Trophoblast cell (in vitro differentiated cells and primary cell): Measurements from ENCODE around the gene FOXA1.

Source experiments
- DNase-seq, 2 donors: peaks; one replicate each; pipeline ENCODE4 v3.0.0-alpha.2; 2016
- H2AFZ ChIP-seq: 2 replicates; pipeline ENCODE4 v1.6.1; 2013; ENCODE audit warnings: low read length, moderate library complexity, mild to moderate bottlenecking; ENCODE audit not compliant: insufficient read depth, poor library complexity
- H2AK5ac ChIP-seq: 2 replicates; pipeline ENCODE4 v1.6.1; 2013; ENCODE audit warnings: mild to moderate bottlenecking, low read length
- H2BK120ac ChIP-seq: 2 replicates; pipeline ENCODE4 v1.6.1; 2013; ENCODE audit warnings: low read length, mild to moderate bottlenecking, moderate library complexity; ENCODE audit not compliant: insufficient read depth, poor library complexity
- H2BK12ac ChIP-seq: 2 replicates; pipeline ENCODE4 v1.6.1; 2013; ENCODE audit warnings: mild to moderate bottlenecking, low read length, moderate library complexity
- H2BK5ac ChIP-seq: 2 replicates; pipeline ENCODE4 v1.6.1; 2013; ENCODE audit warnings: low read length, low read depth, moderate library complexity, mild to moderate bottlenecking; ENCODE audit not compliant: poor library complexity
- H3K14ac ChIP-seq: 2 replicates; pipeline ENCODE4 v1.6.1; 2013; ENCODE audit warnings: mild to moderate bottlenecking, low read length
- H3K18ac ChIP-seq: 2 replicates; pipeline ENCODE4 v1.6.1; 2013; ENCODE audit warnings: mild to moderate bottlenecking, low read length
- H3K23ac ChIP-seq: 2 replicates; pipeline ENCODE4 v1.6.1; 2013; ENCODE audit warnings: low read length
- H3K27ac ChIP-seq: 2 replicates; pipeline ENCODE4 v1.5.1; 2013; ENCODE audit warnings: low read depth, mild to moderate bottlenecking, inconsistent platforms, low read length, moderate library complexity
- H3K27me3 ChIP-seq: 2 replicates; pipeline ENCODE4 v1.6.1; 2013; ENCODE audit warnings: inconsistent platforms, mild to moderate bottlenecking, low read length, moderate library complexity; ENCODE audit not compliant: insufficient read depth
- H3K36me3 ChIP-seq, 2 experiments: 1 replicate in 1 of 2; 2 replicates in 1 of 2; pipeline ENCODE4 v1.6.1; 2013; ENCODE audit warnings: low read length in 2 of 2, mild to moderate bottlenecking in 2 of 2, moderate library complexity in 1 of 2; ENCODE audit not compliant: insufficient read depth in 2 of 2, control insufficient read depth in 1 of 2
- H3K4ac ChIP-seq: 2 replicates; pipeline ENCODE4 v1.6.1; 2013; ENCODE audit warnings: low read depth, mild to moderate bottlenecking, low read length, moderate library complexity
- H3K4me1 ChIP-seq, 2 experiments: 1 replicate in 1 of 2; 2 replicates in 1 of 2; pipeline ENCODE4 v1.6.1; 2013; ENCODE audit warnings: low read length in 2 of 2, mild to moderate bottlenecking in 2 of 2, moderate library complexity in 1 of 2; ENCODE audit not compliant: insufficient read depth in 2 of 2, control insufficient read depth in 1 of 2
- H3K4me2 ChIP-seq: 2 replicates; pipeline ENCODE4 v1.6.1; 2013; ENCODE audit warnings: inconsistent platforms, mild to moderate bottlenecking, low read length, moderate library complexity
- H3K4me3 ChIP-seq: 2 replicates; pipeline ENCODE4 v1.5.1; 2013; ENCODE audit warnings: mild to moderate bottlenecking, low read depth, low read length, inconsistent platforms
- H3K79me1 ChIP-seq: one replicate; pipeline ENCODE4 v1.6.1; 2013; ENCODE audit warnings: low read length
- H3K79me2 ChIP-seq: 2 replicates; pipeline ENCODE4 v1.6.1; 2013; ENCODE audit warnings: low read length, mild to moderate bottlenecking; ENCODE audit not compliant: control insufficient read depth, insufficient read depth, poor library complexity
- H3K9ac ChIP-seq: 2 replicates; pipeline ENCODE4 v1.6.1; 2013; ENCODE audit warnings: mild to moderate bottlenecking, low read length
- H3K9me3 ChIP-seq: 2 replicates; pipeline ENCODE4 v1.6.1; 2013; ENCODE audit warnings: low read depth, mild to moderate bottlenecking, control low read depth, inconsistent platforms, low read length; ENCODE audit not compliant: insufficient read depth
- H4K12ac ChIP-seq: 2 replicates; pipeline ENCODE4 v1.6.1; 2013; ENCODE audit warnings: low read depth, mild to moderate bottlenecking, low read length, moderate library complexity
- H4K8ac ChIP-seq: 2 replicates; pipeline ENCODE4 v1.6.1; 2013; ENCODE audit warnings: low read depth, mild to moderate bottlenecking, low read length, moderate library complexity
- H4K91ac ChIP-seq: one replicate; pipeline ENCODE4 v1.6.1; 2013; ENCODE audit warnings: low read depth, mild to moderate bottlenecking, low read length, moderate library complexity
- WGBS: extraction: QIAGEN DNeasy Blood & Tissue Kit; methylation state at CpG from one replicate; pipeline ENCODE4 v1.1.7; 2013; ENCODE audit warnings: missing lambda C conversion rate; ENCODE audit not compliant: insufficient read length, insufficient coverage; ENCODE audit errors: extremely low coverage; 5-methylcytosine and 5-hydroxymethylcytosine counted together

FOXA1 gene

GRCh38 chr14:37623426-37623951 lies 28.4 kb upstream of the FOXA1 start:
- Histone ChIP-seq H3K18ac (no peak overlapping the region), H3K27ac (no peak overlapping the region), H3K4me3 (no peak overlapping the region), H2AK5ac (no peak overlapping the region), H3K9me3 (peaks cover 2% of the 10 kb centered on the region), H3K4ac (no peak overlapping the region), H2BK5ac (no peak overlapping the region), H2BK120ac (no peak overlapping the region), H3K4me2 (no peak overlapping the region), H4K12ac (no peak overlapping the region), H3K79me2 (no peaks in the 10 kb centered on the region), H3K27me3 (peaks cover 18% of the 10 kb centered on the region), H3K36me3 (no peaks in the 10 kb centered on the region), H4K8ac (no peak overlapping the region), H3K14ac (no peak overlapping the region), H3K4me1 (peaks cover 2 to 8% of the 10 kb centered on the region in 2 experiments), H3K79me1 (no peaks in the 10 kb centered on the region), H3K9ac (no peak overlapping the region), H2AFZ (no peak overlapping the region), H4K91ac (no peak overlapping the region), H3K23ac (no peak overlapping the region), H2BK12ac (no peak overlapping the region)
- WGBS, result no CpG with 5 or more reads among the region's 1 CpG
- no peak for DNase-seq

DNA sequence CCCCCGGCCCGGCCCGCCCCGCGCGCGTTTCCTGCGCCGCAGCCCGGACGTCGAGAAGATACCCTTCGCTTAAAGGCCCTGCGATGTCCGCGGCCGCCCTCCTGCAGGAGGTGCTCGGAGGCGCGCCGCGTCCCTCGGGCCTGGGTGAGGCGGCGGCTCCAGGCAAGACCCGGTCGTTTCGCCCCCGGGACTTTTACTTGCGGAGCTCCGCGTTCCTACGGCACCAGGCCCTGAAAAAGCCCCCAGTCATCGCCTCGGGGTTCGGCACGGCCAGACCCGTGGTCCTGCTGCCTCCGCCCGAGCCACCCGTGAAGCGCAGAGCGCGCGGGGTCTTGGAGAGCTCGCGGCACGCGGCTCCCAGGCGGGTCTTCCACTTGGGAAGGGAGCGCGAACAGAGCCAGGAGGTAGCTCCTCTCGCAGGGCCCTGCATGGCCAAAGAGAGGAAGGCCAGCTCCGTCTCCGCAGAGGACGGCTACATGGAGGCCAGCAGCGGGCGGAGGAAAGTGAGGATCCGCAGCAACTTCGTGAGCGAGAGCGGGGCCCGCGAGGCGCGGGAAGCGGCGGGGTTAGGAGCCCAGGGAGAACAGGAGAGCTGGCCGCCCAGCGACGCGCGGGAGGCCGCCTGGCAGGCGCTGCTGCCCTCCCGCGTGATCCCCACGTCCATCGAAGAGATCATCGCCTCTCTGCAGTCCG lies 27.3 kb upstream of the FOXA1 start:
- Histone ChIP-seq H3K23ac (no peak overlapping the region), H3K27me3 (peaks cover 18% of the 10 kb centered on the region), H2BK120ac (no peak overlapping the region), H4K91ac (no peak overlapping the region), H3K27ac (no peak overlapping the region), H3K4me2 (peak overlapping the region; percentile 94), H3K9me3 (peaks cover 2% of the 10 kb centered on the region), H4K12ac (no peak overlapping the region), H3K4ac (no peak overlapping the region), H3K9ac (peak overlapping the region; percentile 45), H3K18ac (no peak overlapping the region), H3K4me3 (peak overlapping the region; percentile 58), H3K79me2 (no peaks in the 10 kb centered on the region), H3K4me1 (peaks cover 2 to 8% of the 10 kb centered on the region in 2 experiments), H2AK5ac (no peak overlapping the region), H3K14ac (no peak overlapping the region), H4K8ac (no peak overlapping the region), H2BK12ac (no peak overlapping the region), H3K79me1 (no peaks in the 10 kb centered on the region), H2BK5ac (no peak overlapping the region), H3K36me3 (no peaks in the 10 kb centered on the region), H2AFZ (peak overlapping the region; percentile 52)
- DNase-seq, result no peak
- no CpG with 5 or more reads among the region's 81 CpGs for WGBS

DNA sequence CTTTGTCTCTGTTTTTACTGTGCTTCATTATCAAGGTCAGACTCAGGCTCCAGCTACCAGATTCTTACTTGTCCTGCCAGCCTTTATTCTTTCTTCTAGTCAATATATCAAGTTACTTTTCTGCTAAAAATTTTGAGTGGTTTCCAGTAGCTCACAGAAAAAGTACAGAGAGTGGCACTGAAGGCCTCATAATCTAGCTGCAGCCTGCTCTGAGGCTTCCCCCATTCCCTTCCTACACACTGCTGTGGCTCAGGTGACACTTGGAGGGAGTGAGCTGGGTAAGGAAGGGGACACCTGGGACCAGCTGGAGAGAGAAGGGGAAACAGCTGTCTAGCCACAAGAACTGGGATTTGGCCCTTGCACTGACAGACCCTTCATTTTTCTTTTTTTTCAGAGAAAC lies 25.8 kb upstream of the FOXA1 start:
- no peaks in the 10 kb centered on the region for H3K36me3 ChIP-seq
- H2BK12ac ChIP-seq, result no peak overlapping the region
- H2BK5ac ChIP-seq, result no peak overlapping the region
- peaks cover 18% of the 10 kb centered on the region for H3K27me3 ChIP-seq
- H3K9me3 ChIP-seq, result peaks cover 4% of the 10 kb centered on the region
- DNase-seq, result no peak
- H3K79me1 ChIP-seq, result no peaks in the 10 kb centered on the region
- no peak overlapping the region for H3K4me2 ChIP-seq
- H3K14ac ChIP-seq, result no peak overlapping the region
- H2AFZ ChIP-seq, result no peak overlapping the region
- no peak overlapping the region for H4K8ac ChIP-seq
- no peak overlapping the region for H3K18ac ChIP-seq
- H4K12ac ChIP-seq, result no peak overlapping the region
- H2BK120ac ChIP-seq, result no peak overlapping the region
- H2AK5ac ChIP-seq, result no peak overlapping the region
- H3K4me3 ChIP-seq, result no peak overlapping the region
- no peak overlapping the region for H3K23ac ChIP-seq
- no peak overlapping the region for H3K9ac ChIP-seq
- no peak overlapping the region for H4K91ac ChIP-seq
- no peaks in the 10 kb centered on the region for H3K79me2 ChIP-seq
- no peak overlapping the region for H3K27ac ChIP-seq
- no peak overlapping the region for H3K4ac ChIP-seq
- H3K4me1 ChIP-seq, result peaks cover 2 to 8% of the 10 kb centered on the region in 2 experiments

DNA sequence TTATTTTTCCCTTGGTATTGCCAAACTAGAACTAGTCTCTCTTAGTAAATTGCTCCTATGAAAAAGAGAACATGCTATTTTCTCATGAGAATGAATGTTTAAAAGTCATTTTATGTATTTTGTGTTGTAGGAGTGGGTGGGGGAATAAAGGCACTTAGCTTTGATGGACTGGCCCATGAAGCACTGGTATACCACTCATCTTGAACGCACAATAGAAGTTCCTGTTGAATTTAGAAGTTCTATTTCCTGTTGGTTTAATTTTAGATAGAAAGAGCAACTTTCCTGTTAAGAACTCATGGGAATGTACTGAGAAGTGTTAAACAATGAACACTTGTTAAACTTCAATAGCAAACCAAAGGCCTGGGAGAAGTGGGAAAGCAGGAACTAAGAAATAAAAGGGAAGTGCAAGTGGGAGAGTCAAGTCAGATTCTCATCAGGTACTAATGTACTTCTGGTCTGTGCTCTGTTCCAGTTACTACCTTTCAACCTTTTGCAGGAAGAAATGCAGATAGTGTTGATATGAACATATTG lies 23.5 kb upstream of the FOXA1 start:
- Histone ChIP-seq H3K4me2 (no peak overlapping the region), H2BK5ac (no peak overlapping the region), H3K27me3 (peaks cover 15% of the 10 kb centered on the region), H4K8ac (no peak overlapping the region), H3K9me3 (peaks cover 7% of the 10 kb centered on the region), H3K4me1 (peaks cover 2 to 8% of the 10 kb centered on the region in 2 experiments), H3K23ac (no peak overlapping the region), H3K9ac (no peak overlapping the region), H3K4me3 (no peak overlapping the region), H2BK120ac (no peak overlapping the region), H4K12ac (no peak overlapping the region), H2BK12ac (no peak overlapping the region), H2AK5ac (no peak overlapping the region), H3K79me2 (no peaks in the 10 kb centered on the region), H4K91ac (no peak overlapping the region), H3K36me3 (peaks cover 0 to 3% of the 10 kb centered on the region in 2 experiments), H3K4ac (no peak overlapping the region), H3K14ac (no peak overlapping the region), H2AFZ (no peak overlapping the region), H3K27ac (no peak overlapping the region), H3K79me1 (no peaks in the 10 kb centered on the region), H3K18ac (no peak overlapping the region)
- WGBS, result no CpG with 5 or more reads among the region's 1 CpG
- DNase-seq, result no peak
